Upper lobe of right lung (tissue), 1 donor: ENCODE results near the gene FOXP1. TPM values are rescaled to one million over a fixed set of nuclear protein-coding genes. Genes with fewer than 3 reads are reported as not detected.

Source experiments
- ATAC-seq: fragments of 200-7000 bp; cut with Tn5 transposase; one replicate; pipeline ENCODE4 v1.9.1; 2020; ENCODE audit warnings: mild to moderate bottlenecking, moderate library complexity
- DNase-seq: peaks from one replicate; pipeline ENCODE4 v3.0.0-alpha.2; 2020
- H3K27ac ChIP-seq: fragments of 200-600 bp; one replicate; pipeline ENCODE4 v1.8.0; 2022
- H3K27me3 ChIP-seq: fragments of 200-600 bp; one replicate; pipeline ENCODE4 v1.8.0; 2022; ENCODE audit warnings: mild to moderate bottlenecking
- H3K36me3 ChIP-seq: fragments of 200-600 bp; one replicate; pipeline ENCODE4 v1.8.0; 2022
- H3K4me1 ChIP-seq: fragments of 200-600 bp; one replicate; pipeline ENCODE4 v1.8.0; 2022
- H3K4me3 ChIP-seq: fragments of 200-600 bp; one replicate; pipeline ENCODE4 v1.8.0; 2022; ENCODE audit warnings: mild to moderate bottlenecking
- H3K9me3 ChIP-seq: fragments of 200-600 bp; one replicate; pipeline ENCODE4 v1.8.0; 2022
- intact Hi-C: fragments of 100-400 bp; cut with DNase I; formaldehyde crosslinking; loops from one replicate; pipeline ENCODE4 v1.11.0; 2022
- total RNA-seq: library from RNA; stranded (reverse); fragmentation: NEBNext Ultra II Directional; extraction: Animal tissue kit (Norgen Biotek cat#: 25700); gene quantifications from one replicate; pipeline ENCODE4 v1.2.1, GENCODE V29; 2021
- TF ChIP-seq, protein P1 (sequence below): fragments of 200-600 bp; IDR thresholded peaks from one replicate; pipeline ENCODE4 v1.8.0; 2022; ENCODE audit warnings: antibody characterized with exemption
- donor health status: DM: no; HTN: yes; CAD: no; lungs with severe emphysema.

Gene FOXP1
- total RNA-seq, 1 donor from 2014 or later: 140 TPM

DNA sequence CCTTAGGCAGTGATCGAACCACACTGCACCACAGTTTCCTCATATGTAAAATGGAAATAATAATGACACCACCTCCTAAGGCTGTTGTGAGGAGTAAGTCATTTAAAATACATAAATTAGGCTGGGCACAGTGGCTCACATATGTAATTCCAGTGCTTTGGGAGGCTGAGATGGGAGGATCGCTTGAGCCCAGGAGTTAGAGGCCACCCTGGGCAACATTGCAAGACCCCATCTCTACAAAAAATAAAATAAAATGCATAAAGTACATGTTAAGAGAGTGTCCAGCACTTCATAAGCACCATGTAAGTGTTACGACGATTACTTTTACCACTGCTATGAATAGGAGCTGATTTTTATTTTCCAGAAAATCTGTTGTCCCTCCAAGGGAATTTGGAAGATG, 440.0 kb downstream of the FOXP1 start:
- H3K27ac ChIP-seq: no peak overlapping the region

GRCh38 chr3:71142441-71143161, 440.9 kb downstream of the FOXP1 start:
- H3K27ac ChIP-seq: no peak overlapping the region
- TF ChIP-seq, protein P1, sequence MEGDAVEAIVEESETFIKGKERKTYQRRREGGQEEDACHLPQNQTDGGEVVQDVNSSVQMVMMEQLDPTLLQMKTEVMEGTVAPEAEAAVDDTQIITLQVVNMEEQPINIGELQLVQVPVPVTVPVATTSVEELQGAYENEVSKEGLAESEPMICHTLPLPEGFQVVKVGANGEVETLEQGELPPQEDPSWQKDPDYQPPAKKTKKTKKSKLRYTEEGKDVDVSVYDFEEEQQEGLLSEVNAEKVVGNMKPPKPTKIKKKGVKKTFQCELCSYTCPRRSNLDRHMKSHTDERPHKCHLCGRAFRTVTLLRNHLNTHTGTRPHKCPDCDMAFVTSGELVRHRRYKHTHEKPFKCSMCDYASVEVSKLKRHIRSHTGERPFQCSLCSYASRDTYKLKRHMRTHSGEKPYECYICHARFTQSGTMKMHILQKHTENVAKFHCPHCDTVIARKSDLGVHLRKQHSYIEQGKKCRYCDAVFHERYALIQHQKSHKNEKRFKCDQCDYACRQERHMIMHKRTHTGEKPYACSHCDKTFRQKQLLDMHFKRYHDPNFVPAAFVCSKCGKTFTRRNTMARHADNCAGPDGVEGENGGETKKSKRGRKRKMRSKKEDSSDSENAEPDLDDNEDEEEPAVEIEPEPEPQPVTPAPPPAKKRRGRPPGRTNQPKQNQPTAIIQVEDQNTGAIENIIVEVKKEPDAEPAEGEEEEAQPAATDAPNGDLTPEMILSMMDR: no peak
- ATAC-seq: peak; percentile 43

More for the DNA sequence above, 440.0 kb downstream of the FOXP1 start:
- Histone ChIP-seq H3K9me3 (no peaks in the 10 kb centered on the region), H3K4me1 (no peaks in the 10 kb centered on the region), H3K4me3 (no peak overlapping the region), H3K36me3 (no peaks in the 10 kb centered on the region), H3K27me3 (no peaks in the 10 kb centered on the region)
- TF ChIP-seq, protein P1: no peak
- intact Hi-C loops: no loop called here
- ATAC-seq: no peak
- no peak for DNase-seq

DNA sequence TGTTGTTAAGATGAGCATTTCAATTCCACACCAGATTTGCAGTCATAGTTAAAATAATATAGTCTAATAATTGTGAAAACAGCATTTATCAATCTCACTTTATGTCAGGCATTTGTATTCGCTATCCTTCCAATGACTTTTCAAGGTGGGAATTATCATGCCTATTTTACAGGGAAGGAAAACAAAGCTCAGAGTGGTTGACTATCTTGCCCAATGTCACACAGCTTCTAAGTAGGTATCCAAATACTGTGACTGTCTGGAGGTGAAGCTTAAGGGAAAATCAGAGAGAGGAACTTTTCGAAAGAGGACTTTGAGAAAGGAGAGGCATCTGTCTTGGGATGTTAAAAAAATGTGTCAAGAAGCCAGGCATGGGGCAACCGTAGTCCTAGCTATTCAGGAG, 443.1 kb downstream of the FOXP1 start:
- Histone ChIP-seq H3K27ac (no peak overlapping the region), H3K9me3 (no peaks in the 10 kb centered on the region), H3K27me3 (no peaks in the 10 kb centered on the region), H3K36me3 (no peaks in the 10 kb centered on the region), H3K4me3 (no peak overlapping the region), H3K4me1 (peaks cover 5% of the 10 kb centered on the region)
- no peak for DNase-seq
- ATAC-seq: no peak
- intact Hi-C loops: no loop called here
- TF ChIP-seq, protein P1: no peak

More at GRCh38 chr3:71142441-71143161, 440.9 kb downstream of the FOXP1 start:
- intact Hi-C loops: no loop called here
- Histone ChIP-seq H3K4me3 (no peak overlapping the region), H3K27me3 (no peaks in the 10 kb centered on the region), H3K36me3 (no peaks in the 10 kb centered on the region), H3K9me3 (no peaks in the 10 kb centered on the region), H3K4me1 (no peaks in the 10 kb centered on the region)
- no peak for DNase-seq

GRCh38 chr3:71139496-71139895, 444.0 kb downstream of the FOXP1 start:
- H3K27me3 ChIP-seq: no peaks in the 10 kb centered on the region
- no peaks in the 10 kb centered on the region for H3K36me3 ChIP-seq
- intact Hi-C loops: no loop called here
- H3K9me3 ChIP-seq: no peaks in the 10 kb centered on the region
- TF ChIP-seq, protein P1: no peak
- DNase-seq (no peak), ATAC-seq (no peak)
- no peak overlapping the region for H3K27ac ChIP-seq
- no peak overlapping the region for H3K4me3 ChIP-seq
- H3K4me1 ChIP-seq: peaks cover 13% of the 10 kb centered on the region

DNA sequence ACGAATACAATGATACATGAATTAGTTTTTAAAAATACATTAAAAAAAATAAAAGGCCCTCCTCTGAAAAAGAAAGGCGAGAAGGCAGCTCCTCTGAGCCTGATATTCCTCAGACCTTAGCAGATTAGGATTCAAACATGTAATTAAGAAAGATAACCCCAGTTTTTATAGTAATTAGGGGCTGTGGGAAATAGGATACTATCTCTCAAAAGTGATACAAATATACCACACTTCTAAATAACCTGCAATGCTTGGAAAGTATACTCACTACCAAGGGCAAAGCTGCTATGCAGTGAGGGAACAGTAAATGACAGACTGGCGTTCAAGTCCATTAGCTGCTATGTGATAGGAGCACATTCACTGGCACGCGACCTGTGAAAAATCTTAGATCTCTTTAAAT, 445.1 kb downstream of the FOXP1 start:
- Histone ChIP-seq H3K4me1 (peaks cover 21% of the 10 kb centered on the region), H3K27ac (no peak overlapping the region), H3K4me3 (no peak overlapping the region), H3K9me3 (no peaks in the 10 kb centered on the region), H3K36me3 (no peaks in the 10 kb centered on the region), H3K27me3 (no peaks in the 10 kb centered on the region)
- ATAC-seq: no peak
- intact Hi-C loops: no loop called here
- DNase-seq: no peak
- TF ChIP-seq, protein P1: no peak

DNA sequence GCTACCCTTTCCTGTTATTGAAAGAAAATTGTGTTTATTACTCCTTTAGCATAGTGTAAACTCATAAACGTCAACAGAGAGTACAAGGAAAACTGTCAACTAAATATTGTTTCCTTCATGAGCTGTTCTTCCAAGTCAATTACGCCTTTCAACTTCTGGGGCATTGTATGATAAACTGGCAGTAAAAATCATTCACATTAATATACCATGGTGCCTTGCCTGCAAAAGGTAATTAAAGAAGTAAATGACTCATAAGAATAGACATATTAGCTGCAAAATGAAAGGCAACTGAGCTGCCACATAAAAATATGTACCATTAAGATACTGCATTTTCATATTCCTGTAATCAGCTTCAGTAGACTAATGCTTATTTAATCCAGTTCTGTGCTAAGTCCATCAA, 447.3 kb downstream of the FOXP1 start:
- no peaks in the 10 kb centered on the region for H3K36me3 ChIP-seq
- H3K9me3 ChIP-seq: no peaks in the 10 kb centered on the region
- intact Hi-C loops: no loop called here
- ATAC-seq (no peak), DNase-seq (no peak)
- no peak overlapping the region for H3K4me3 ChIP-seq
- no peaks in the 10 kb centered on the region for H3K27me3 ChIP-seq
- H3K4me1 ChIP-seq: peaks cover 42% of the 10 kb centered on the region
- H3K27ac ChIP-seq: no peak overlapping the region
- TF ChIP-seq, protein P1: no peak
